ENCODE measurements around the gene REC8.
"Not testable (repeated sequence)": the region's sequence is repeated elsewhere in the genome, so short reads cannot be mapped to it uniquely, and the experiment has no call there.

REC8 gene

DNA sequence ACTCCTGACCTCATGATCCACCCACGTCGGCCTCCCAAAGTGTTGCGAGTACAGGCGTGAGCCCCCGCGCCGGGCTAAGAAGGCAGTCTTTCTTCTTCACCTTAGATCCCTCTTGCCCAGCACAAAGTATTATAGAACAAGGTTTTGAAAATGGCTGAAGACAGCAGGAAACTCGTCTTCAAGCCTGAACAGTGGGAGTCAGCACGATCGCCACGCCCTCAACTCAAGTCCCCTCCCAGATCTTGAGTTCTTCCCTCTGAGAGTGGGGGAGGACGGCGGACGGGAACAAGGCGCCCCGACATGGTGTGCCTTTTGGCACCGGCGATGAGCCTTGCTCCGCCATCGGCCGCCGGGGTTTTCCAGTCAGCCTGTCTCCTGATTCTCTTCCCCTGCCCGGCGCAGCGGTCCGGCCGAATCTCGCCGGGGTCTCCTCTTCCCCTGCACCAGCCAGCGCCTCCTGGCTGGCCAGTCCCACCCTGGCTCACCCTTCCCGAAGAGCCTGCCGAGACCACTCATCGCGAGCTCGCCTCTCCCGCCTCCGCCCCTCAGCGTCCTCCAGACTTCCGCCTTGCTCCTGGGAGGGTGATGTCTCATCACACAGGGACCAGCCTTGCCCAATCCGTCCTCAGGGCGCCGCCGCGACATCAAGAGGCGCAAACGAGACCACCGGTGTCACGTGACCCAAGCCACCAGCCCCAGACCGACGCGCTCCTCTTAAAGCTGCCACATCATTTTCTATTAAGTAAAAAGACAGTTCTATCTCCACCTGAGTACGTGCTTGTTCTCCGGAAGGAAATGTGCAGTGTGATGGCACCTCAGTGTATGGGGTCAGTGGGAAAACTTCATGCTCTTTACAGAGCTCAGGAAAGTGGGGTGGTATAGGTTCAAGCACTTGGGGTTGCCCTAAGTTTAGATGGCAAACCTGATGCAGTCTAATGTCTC is 41.3 kb downstream of the REC8 start, which contains the start of gene CHMP4A:
CHMP4A (minus strand) TSS at position 565 of the 942 bp plus-strand sequence; CDS start at position 516, 49 bp downstream.
- Mint-ChIP-seq H3K4me1 (peaks cover 37% of the 10 kb centered on the region), H3K27ac (peak within 1 kb of the TSS; percentile 98), H3K27me3 (ENCODE audit: low read depth, poor library complexity) (no peaks in the 10 kb centered on the region), H3K9me3 (no peaks in the 10 kb centered on the region), H3K36me3 (ENCODE audit: low read depth) (peaks cover 31% of the 10 kb centered on the region), H3K4me3 (peak within 1 kb of the TSS; percentile 92)
- DNase-seq, result peak; percentile 93
- TF ChIP-seq, protein P1, sequence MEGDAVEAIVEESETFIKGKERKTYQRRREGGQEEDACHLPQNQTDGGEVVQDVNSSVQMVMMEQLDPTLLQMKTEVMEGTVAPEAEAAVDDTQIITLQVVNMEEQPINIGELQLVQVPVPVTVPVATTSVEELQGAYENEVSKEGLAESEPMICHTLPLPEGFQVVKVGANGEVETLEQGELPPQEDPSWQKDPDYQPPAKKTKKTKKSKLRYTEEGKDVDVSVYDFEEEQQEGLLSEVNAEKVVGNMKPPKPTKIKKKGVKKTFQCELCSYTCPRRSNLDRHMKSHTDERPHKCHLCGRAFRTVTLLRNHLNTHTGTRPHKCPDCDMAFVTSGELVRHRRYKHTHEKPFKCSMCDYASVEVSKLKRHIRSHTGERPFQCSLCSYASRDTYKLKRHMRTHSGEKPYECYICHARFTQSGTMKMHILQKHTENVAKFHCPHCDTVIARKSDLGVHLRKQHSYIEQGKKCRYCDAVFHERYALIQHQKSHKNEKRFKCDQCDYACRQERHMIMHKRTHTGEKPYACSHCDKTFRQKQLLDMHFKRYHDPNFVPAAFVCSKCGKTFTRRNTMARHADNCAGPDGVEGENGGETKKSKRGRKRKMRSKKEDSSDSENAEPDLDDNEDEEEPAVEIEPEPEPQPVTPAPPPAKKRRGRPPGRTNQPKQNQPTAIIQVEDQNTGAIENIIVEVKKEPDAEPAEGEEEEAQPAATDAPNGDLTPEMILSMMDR (IDR thresholded peaks at IDR 0.05), result no peak

GRCh38 chr14:24213866-24214662 is 42.2 kb downstream of the REC8 start:
- H3K9me3 Mint-ChIP-seq, result no peaks in the 10 kb centered on the region
- TF ChIP-seq, protein P1 (IDR thresholded peaks at IDR 0.05), result no peak
- H3K36me3 Mint-ChIP-seq (ENCODE audit: low read depth), result peaks cover 31% of the 10 kb centered on the region
- DNase-seq, result no peak
- peaks cover 37% of the 10 kb centered on the region for H3K4me1 Mint-ChIP-seq
- H3K4me3 Mint-ChIP-seq, result peak overlapping the region; percentile 92
- H3K27ac Mint-ChIP-seq, result peak overlapping the region; percentile 98
- no peaks in the 10 kb centered on the region for H3K27me3 Mint-ChIP-seq (ENCODE audit: low read depth, poor library complexity)

GRCh38 chr14:24215495-24216344 is 43.8 kb downstream of the REC8 start, which contains the start of gene MDP1:
TSS of gene MDP1 (minus strand) at chr14:24216066. CDS start at chr14:24215955, 111 bp downstream.
- Mint-ChIP-seq H3K4me3 (peak within 1 kb of the TSS; percentile 92), H3K4me1 (peaks cover 37% of the 10 kb centered on the region), H3K36me3 (ENCODE audit: low read depth) (peaks cover 17% of the 10 kb centered on the region), H3K27me3 (ENCODE audit: low read depth, poor library complexity) (no peaks in the 10 kb centered on the region), H3K9me3 (no peaks in the 10 kb centered on the region), H3K27ac (peak within 1 kb of the TSS; percentile 98)
- TF ChIP-seq, protein P1 (IDR thresholded peaks at IDR 0.05), result peak; percentile 50
- peak; percentile 80 for DNase-seq

DNA sequence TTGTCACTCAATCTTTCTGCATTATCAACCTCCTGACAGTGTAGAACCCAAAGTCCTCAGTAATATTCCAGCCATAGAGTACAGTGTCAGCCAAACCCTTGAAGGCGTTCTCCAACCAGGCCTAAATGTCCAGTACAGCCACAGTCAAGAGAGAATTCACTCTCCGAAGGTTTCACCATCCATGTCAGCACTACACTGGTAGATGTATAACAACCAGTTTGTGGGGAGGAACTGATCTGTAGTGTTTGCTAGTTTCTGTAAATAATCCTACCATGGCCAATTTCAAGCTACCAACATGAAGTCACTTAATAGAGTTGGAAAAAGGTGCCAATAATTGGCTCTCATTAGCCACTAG is 44.4 kb downstream of the REC8 start:
- no peaks in the 10 kb centered on the region for H3K27me3 Mint-ChIP-seq (ENCODE audit: low read depth, poor library complexity)
- H3K4me1 Mint-ChIP-seq, result peaks cover 37% of the 10 kb centered on the region

DNA sequence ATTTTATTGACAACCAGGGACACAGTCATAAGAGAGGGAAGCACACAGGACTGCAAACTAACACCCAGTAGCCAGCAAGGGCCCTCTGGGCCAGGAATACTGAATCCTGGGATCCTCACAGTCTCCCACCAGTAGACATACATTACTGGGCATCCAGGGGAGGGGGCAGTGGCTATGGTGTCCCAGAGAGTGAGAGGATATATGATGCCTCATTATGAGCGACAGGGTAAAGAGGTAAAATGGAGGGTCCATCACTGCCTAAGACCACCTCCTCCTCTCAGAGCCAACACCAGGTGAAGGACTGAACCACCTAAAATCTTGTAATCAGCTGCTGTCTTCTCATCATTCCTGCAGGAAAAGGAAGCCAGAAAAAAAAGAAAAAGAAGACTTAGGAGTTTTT is 45.0 kb downstream of the REC8 start:
- H3K4me3 Mint-ChIP-seq; H3K36me3 Mint-ChIP-seq (ENCODE audit: low read depth); H3K9me3 Mint-ChIP-seq; H3K27me3 Mint-ChIP-seq (ENCODE audit: low read depth, poor library complexity); DNase-seq; H3K27ac Mint-ChIP-seq: not testable (repeated sequence)
- peaks cover 37% of the 10 kb centered on the region for H3K4me1 Mint-ChIP-seq

More for the DNA sequence above, 44.4 kb downstream of the REC8 start:
- TF ChIP-seq, protein P1 (IDR thresholded peaks at IDR 0.05), result no peak
- Mint-ChIP-seq H3K9me3 (no peaks in the 10 kb centered on the region), H3K4me3 (peak overlapping the region; percentile 92), H3K27ac (no peak overlapping the region), H3K36me3 (ENCODE audit: low read depth) (peaks cover 15% of the 10 kb centered on the region)
- DNase-seq, result no peak

Data from nephron progenitor cell (in vitro differentiated cells).